Measurements from ENCODE around the gene ASH1L. TPM values are rescaled to one million over a fixed set of nuclear protein-coding genes. Genes with fewer than 3 reads are reported as not detected.
"Not testable (repeated sequence)": the region's sequence is repeated elsewhere in the genome, so short reads cannot be mapped to it uniquely, and the experiment has no call there.

ASH1L gene
- total RNA-seq, 1 donor from 2014 or later: 66.9 TPM

- no peak for DNase-seq
Measured at GRCh38 chr1:155305881-155306391, 256.7 kb downstream of the ASH1L start.

- DNase-seq: no peak
Measured at GRCh38 chr1:155304558-155305063, 258.0 kb downstream of the ASH1L start.

- DNase-seq: no peak
Measured at GRCh38 chr1:155301342-155301841, 261.2 kb downstream of the ASH1L start, which contains the start of gene PKLR. PKLR (minus strand) TSS chr1:155301438; CDS start chr1:155301395, 43 bp downstream.

GRCh38 chr1:155300553-155301329 is 261.9 kb downstream of the ASH1L start:
- DNase-seq: no peak

DNA sequence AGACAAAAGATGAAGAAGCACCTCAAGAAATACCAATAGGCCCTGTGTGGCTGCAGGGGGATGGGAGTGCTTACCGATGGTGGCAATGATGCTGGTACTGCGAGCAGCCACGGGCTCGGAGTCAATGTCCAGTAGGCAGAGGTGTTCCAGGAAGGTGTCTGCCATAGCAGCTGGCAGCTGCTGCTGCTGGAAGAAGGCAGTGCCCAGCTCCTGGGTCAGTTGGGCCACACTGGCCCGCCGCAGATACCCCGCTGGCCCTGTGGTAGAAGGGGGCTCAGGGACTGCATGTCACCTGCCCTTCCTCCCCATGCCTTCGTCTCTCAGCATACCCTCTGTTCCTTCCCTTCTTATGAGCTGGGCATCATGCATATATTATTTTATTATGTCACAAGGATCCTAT is 262.6 kb downstream of the ASH1L start:
- no peak for DNase-seq

GRCh38 chr1:155297384-155297783 is 265.2 kb downstream of the ASH1L start:
- DNase-seq: no peak

- no peak for DNase-seq
Measured at GRCh38 chr1:155296661-155297060, 265.9 kb downstream of the ASH1L start.

DNA sequence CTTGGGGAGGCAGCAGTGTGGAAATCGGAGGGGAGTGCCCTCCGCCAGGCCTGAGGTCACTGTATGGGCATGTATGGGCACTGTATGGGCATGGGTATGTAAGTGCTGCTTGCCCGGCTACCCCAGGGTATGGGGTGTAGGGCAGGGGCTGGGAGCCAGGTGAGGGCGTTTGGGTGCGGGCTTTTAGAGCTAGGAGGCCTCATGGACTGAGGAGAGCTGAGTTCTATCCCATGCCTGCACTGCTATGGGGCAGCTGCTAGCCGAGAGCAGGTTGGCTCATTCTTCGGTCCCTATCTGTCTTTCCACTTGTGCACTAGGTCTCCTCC is 266.7 kb downstream of the ASH1L start:
- no peak for DNase-seq

DNA sequence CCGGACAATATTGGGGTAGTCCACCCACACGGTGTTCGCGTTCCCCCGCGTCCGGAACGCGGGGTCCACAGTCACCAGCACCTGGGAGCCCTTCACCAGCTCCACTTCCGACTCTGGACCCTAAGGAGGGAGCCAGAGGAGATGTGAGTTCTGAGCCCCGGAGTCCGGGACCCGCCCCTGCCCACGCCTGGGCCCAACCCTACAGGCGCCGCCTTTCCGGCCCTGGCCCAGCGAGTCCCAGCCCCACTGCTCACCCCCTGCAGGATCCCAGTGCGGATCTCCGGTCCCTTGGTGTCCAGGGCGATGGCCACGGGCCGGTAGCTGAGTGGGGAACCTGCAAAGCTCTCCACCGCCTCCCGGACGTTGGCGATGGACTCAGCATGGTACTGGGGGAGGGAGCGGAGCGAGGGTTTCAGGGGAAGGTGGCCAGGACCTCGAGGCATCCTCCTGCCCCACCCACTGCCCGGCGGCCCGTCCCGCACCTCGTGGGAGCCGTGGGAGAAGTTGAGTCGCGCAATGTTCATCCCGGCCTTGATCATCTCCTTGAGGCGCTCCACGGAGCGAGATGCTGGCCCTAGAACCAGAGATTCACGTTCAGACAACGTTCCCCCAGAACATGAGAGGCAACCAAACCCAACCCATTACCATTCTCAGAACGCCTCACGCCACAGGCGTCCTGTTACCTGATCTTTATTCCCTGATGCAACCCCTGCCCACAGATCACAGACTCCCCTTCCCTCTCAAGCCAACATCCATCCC is 267.2 kb downstream of the ASH1L start:
- no peak for DNase-seq

DNA sequence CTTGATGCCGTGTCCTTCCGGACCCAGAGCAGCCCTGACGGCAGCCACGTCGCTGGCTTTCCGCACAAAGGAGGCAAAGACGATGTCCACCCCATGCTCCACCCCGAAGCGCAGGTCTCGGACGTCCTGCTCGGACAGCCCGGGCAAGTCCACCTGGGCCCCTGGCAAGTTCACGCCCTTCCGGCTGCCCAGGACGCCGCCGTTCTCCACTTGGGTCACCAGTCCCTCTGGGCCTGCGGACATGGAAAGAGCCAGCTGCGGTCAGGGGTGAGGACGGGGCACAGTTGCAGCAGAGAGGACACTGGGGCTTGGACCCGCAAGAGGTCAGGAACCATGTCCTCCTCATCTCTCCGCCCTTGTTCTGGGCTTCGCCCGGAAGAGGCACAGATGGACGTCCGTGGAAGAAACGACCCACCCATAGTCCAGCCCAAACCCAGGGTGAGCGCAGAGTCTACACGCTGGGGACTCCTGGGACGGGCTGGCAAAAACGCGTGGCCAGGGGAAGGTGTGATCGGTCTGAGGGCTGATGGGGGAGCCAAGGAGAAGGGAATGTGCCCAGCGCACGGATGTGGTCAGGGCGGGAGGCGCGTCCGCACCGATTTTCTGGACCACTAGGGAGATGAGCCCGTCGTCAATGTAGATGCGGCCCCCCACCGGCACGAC is 268.0 kb downstream of the ASH1L start:
- no peak for DNase-seq

DNA sequence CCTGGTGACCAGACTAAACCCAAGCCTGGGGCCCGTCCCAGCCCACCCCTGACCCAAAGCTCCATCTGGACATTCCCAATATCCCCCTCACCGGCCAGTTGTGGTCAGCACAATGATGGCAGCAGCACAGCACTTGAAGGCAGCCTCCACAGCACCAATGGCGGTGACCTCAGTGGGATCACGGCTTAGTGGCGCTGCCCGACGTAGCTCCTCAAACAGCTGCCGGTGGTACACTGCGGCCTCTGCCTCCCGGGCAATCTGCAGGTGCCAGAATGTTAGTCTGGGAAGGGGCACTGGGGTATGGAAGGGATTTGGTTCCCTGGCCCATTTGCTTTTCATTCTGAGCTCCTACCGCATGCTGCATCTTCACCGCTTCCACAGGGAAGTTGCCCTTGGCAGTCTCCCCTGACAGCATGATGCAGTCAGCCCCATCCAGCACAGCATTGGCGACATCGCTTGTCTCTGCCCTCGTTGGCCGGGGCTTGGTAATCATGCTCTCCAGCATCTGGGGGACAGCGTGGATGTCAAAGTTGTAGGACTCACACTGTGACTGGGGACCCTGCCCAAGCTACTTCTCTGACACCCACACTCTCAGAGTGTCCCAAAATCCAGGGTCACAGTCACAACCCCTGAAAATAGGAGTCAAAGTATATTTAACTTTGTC is 269.4 kb downstream of the ASH1L start:
- DNase-seq: no peak

GRCh38 chr1:155291006-155291405 is 271.6 kb downstream of the ASH1L start:
- DNase-seq: not testable (repeated sequence)

GRCh38 chr1:155287987-155288543 is 274.5 kb downstream of the ASH1L start:
- no peak for DNase-seq

- DNase-seq: no peak
Measured at GRCh38 chr1:155286544-155286943, 276.1 kb downstream of the ASH1L start.

DNA sequence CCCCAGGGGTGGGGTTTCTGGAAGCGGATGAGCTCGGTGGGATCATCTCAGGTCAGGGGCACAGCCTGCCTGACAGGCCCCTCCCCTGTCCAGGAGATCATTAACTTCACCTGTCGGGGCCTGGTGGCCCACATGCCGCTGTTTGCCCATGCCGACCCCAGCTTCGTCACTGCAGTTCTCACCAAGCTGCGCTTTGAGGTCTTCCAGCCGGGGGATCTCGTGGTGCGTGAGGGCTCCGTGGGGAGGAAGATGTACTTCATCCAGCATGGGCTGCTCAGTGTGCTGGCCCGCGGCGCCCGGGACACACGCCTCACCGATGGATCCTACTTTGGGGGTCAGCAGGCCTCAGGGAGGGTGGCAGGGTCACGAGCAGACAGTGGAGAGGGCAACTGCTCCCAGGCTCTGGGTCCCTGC is 277.0 kb downstream of the ASH1L start:
- DNase-seq: no peak

Small RNAs within 50 kb of the gene (small RNA-seq; reads per million reads assigned to genes)
- gene AL353807.4 (ENCODE audit: low replicate concordance): not detected
- gene RNU6-106P (ENCODE audit: low replicate concordance): not detected
- not detected for gene RNU6-1297P (ENCODE audit: low replicate concordance)

Other genes with a start within 250 kb of the ASH1L start
- 23.0 TPM for gene RUSC1, start 241.9 kb downstream of the ASH1L start, total RNA-seq
- gene MSTO1, start 47.4 kb upstream of the ASH1L start, total RNA-seq: 42.3 TPM
- gene YY1AP1, start 126.0 kb upstream of the ASH1L start, total RNA-seq: 168 TPM
- gene DAP3, start 126.3 kb upstream of the ASH1L start, total RNA-seq: 78.6 TPM